Endothelial cell of umbilical vein (primary cell): ENCODE results near the gene UBE3D. TPM values are rescaled to one million over a fixed set of nuclear protein-coding genes. Genes with fewer than 3 reads are reported as not detected.

ENCODE experiments used
- BruUV-seq: library from RNA; stranded (reverse); fragments of 400-500 nt; replicated peaks from 2 replicates; lab custom pipeline; 2021; lab: Mats Ljungman, UMichigan
- CTCF ChIA-PET: fragments of 300-600, 350-600 bp; sonication (Branson Sonifier 250); formaldehyde crosslinking; loops from one replicate; lab custom pipeline; 2021; ENCODE audit warnings: antibody characterized with exemption, inconsistent platforms; lab: Charles Lee
- POLR2A ChIA-PET: fragments of 300-600, 350-600 bp; sonication (Branson Sonifier 250); formaldehyde crosslinking; loops from one replicate; lab custom pipeline; 2021; ENCODE audit warnings: antibody characterized with exemption, inconsistent platforms; lab: Charles Lee
- DNase-seq: peaks from one replicate; pipeline ENCODE4 v3.0.0-alpha.2; 2011; ENCODE audit warnings: low read depth, low spot score
- FAIRE-seq: peaks from 2 replicates; lab custom pipeline; 2011; peaks lifted over from hg19 to GRCh38; lab: Jason Lieb, UNC
- H2AFZ ChIP-seq: 2 replicates; pipeline ENCODE4 v1.6.0; 2012; ENCODE audit warnings: low read depth, low read length, control low read depth, inconsistent platforms
- H3K27ac ChIP-seq: 2 replicates; pipeline ENCODE4 v1.5.1; 2011; ENCODE audit warnings: low read depth, mild to moderate bottlenecking, control low read depth, low read length, moderate library complexity; ENCODE audit not compliant: insufficient read depth
- H3K27me3 ChIP-seq, 2 experiments: 2 replicates each; pipeline versions ENCODE4 v1.6.0 to v1.6.1; 2011; ENCODE audit warnings: low read length in 2 of 2, mixed read lengths in 1 of 2; ENCODE audit not compliant: control insufficient read depth in 2 of 2, insufficient read depth in 2 of 2
- H3K36me3 ChIP-seq, 2 experiments: 2 replicates in 1 of 2; 3 replicates in 1 of 2; pipeline ENCODE4 v1.5.1; 2011; ENCODE audit warnings: low read length in 2 of 2, mild to moderate bottlenecking in 1 of 2, moderate library complexity in 1 of 2; ENCODE audit not compliant: control insufficient read depth in 2 of 2, insufficient read depth in 2 of 2; ENCODE audit errors: extremely low read depth in 1 of 2
- H3K4me1 ChIP-seq: 3 replicates; pipeline ENCODE4 v1.5.1; 2011; ENCODE audit warnings: mild to moderate bottlenecking, low read length; ENCODE audit not compliant: control insufficient read depth, insufficient read depth; ENCODE audit errors: extremely low read depth
- H3K4me2 ChIP-seq: 2 replicates; pipeline ENCODE4 v1.6.1; 2011; ENCODE audit warnings: low read length, control low read depth, mixed read lengths; ENCODE audit not compliant: insufficient read depth
- H3K4me3 ChIP-seq, 3 experiments: fragments of 200-600 bp in 1 of 3; sonication (generic), shearing (Covaris generic) in 1 of 3; replicated peaks in 1 of 3; 2 replicates each; pipeline ENCODE4 v1.5.1; 2011 to 2016; ENCODE audit warnings: control low read depth in 3 of 3, low read length in 3 of 3, mild to moderate bottlenecking in 2 of 3, inconsistent platforms in 1 of 3, low read depth in 1 of 3, moderate library complexity in 1 of 3; ENCODE audit not compliant: insufficient read depth in 1 of 3
- H3K79me2 ChIP-seq: 2 replicates; pipeline ENCODE4 v1.6.0; 2012; ENCODE audit warnings: low read length, inconsistent platforms; ENCODE audit not compliant: control insufficient read depth, insufficient read depth
- H3K9ac ChIP-seq: replicated peaks from 2 replicates; pipeline ENCODE3; 2011; ENCODE audit warnings: low read length, control low read depth; ENCODE audit not compliant: insufficient read depth; ENCODE audit errors: extremely low read depth
- H3K9me1 ChIP-seq: replicated peaks from 3 replicates; pipeline ENCODE4 v1.6.0; 2011; ENCODE audit warnings: mild to moderate bottlenecking, low read length; ENCODE audit not compliant: control insufficient read depth, insufficient read depth; ENCODE audit errors: extremely low read depth
- H3K9me3 ChIP-seq: replicated peaks from 2 replicates; pipeline ENCODE4 v1.5.1; 2012; ENCODE audit warnings: low read length, inconsistent platforms; ENCODE audit not compliant: control insufficient read depth, insufficient read depth
- H4K20me1 ChIP-seq: replicated peaks from 2 replicates; pipeline ENCODE3; 2011; ENCODE audit warnings: mild to moderate bottlenecking, low read length; ENCODE audit not compliant: control insufficient read depth, insufficient read depth; ENCODE audit errors: extremely low read depth
- CTCF ChIP-seq, 2 donors: IDR thresholded peaks; 1 replicate in 1 of 2; 2 replicates in 1 of 2; pipeline ENCODE4 v1.5.1; 2011; ENCODE audit warnings: low read length in 2 of 2, mild to moderate bottlenecking in 2 of 2, moderate library complexity in 2 of 2, control low read depth in 1 of 2, inconsistent platforms in 1 of 2, low read depth in 1 of 2; ENCODE audit not compliant: insufficient read depth in 1 of 2; ENCODE audit errors: extremely low read depth in 1 of 2
- EZH2 ChIP-seq: IDR thresholded peaks from 2 replicates; pipeline ENCODE4 v1.6.1; 2012; ENCODE audit warnings: borderline replicate concordance, low read depth, mild to moderate bottlenecking, moderate library complexity, low read length, inconsistent platforms; ENCODE audit not compliant: severe bottlenecking
- FOS ChIP-seq: IDR thresholded peaks from 2 replicates; pipeline ENCODE4 v1.6.1; 2011; ENCODE audit warnings: mild to moderate bottlenecking, low read length, moderate library complexity, borderline replicate concordance; ENCODE audit not compliant: insufficient read depth
- GATA2 ChIP-seq: IDR thresholded peaks from 2 replicates; pipeline ENCODE4 v1.7.0; 2011; ENCODE audit warnings: low read depth, mild to moderate bottlenecking, moderate library complexity, mixed read lengths, low read length; ENCODE audit not compliant: insufficient read length, insufficient read depth
- JUN ChIP-seq: IDR thresholded peaks from 2 replicates; pipeline ENCODE4 v1.6.1; 2011; ENCODE audit warnings: borderline replicate concordance, low read depth; ENCODE audit not compliant: insufficient read length, insufficient read depth
- MAX ChIP-seq: IDR thresholded peaks from 2 replicates; pipeline ENCODE4 v1.6.1; 2011; ENCODE audit not compliant: insufficient read depth, insufficient read length
- MYC ChIP-seq: IDR thresholded peaks from one replicate; pipeline ENCODE4 v1.6.1; 2011; ENCODE audit warnings: mild to moderate bottlenecking, low read depth, low read length
- POLR2A ChIP-seq: IDR thresholded peaks from 2 replicates; pipeline ENCODE4 v1.6.1; 2012; ENCODE audit warnings: low read depth, mild to moderate bottlenecking, control low read depth, low read length
- POLR2AphosphoS5 ChIP-seq: IDR thresholded peaks from 2 replicates; pipeline ENCODE4 v1.6.1; 2012; ENCODE audit warnings: low read depth, mild to moderate bottlenecking, control low read depth, low read length, moderate library complexity; ENCODE audit not compliant: insufficient read depth
- dilution Hi-C: fragments of 300-500 bp; cut with MboI; formaldehyde crosslinking; loops from one replicate; pipeline ENCODE4 v1.15.0; 2019; ENCODE audit warnings: low sequenced_read_pairs; ENCODE audit not compliant: extremely low pct_ligation_motif_present
- intact Hi-C: fragments of 100-400 bp; cut with micrococcal nuclease; formaldehyde crosslinking; loops from one replicate; pipeline ENCODE4 v1.10.0; 2022
- polyA plus RNA-seq, 4 experiments: library from polyadenylated mRNA; depleted of rRNA in 3 of 4; stranded (reverse) in 3 of 4; unstranded in 1 of 4; fragments of >200 nt; gene quantifications; 2 replicates each; pipeline versions ENCODE4 v1.2.1 to v1.2.3, GENCODE V29; 2011 to 2012; ENCODE audit warnings: missing spikeins in 1 of 4
- total RNA-seq: library from RNA; stranded (reverse); gene quantifications from 2 replicates; pipeline ENCODE4 v1.2.3, GENCODE V29; 2021

The UBE3D gene
- total and polyA plus RNA-seq, 2 donors (not counting 3 experiments of a cell fraction or from before 2014, with no cell fraction given) = 1.9 to 6.2 TPM

GRCh38 chr6:82970839-82971238, 94.8 kb downstream of the UBE3D start:
- no peak overlapping the region for H3K4me2 ChIP-seq
- intact Hi-C loops (no loop called here), dilution Hi-C loops (no loop called here)
- no peak for TF ChIP-seq MAX
- no peak for TF ChIP-seq GATA2
- TF ChIP-seq MYC = no peak
- no peak for TF ChIP-seq CTCF (IDR thresholded peaks at IDR 0.05; ENCODE audit: extremely low read depth in 1 of 2, insufficient read depth in 1 of 2, low read depth in 1 of 2, low read length in 2 of 2)
- ChIA-PET POLR2A (no interaction called here), CTCF (no interaction called here)
- no peaks in the 10 kb centered on the region for H3K9me1 ChIP-seq
- DNase-seq (no peak), FAIRE-seq (no peak)
- H3K27me3 ChIP-seq = no peaks in the 10 kb centered on the region
- no peak overlapping the region for H3K4me3 ChIP-seq
- BruUV-seq = no TSS peak
- H3K9me3 ChIP-seq = no peaks in the 10 kb centered on the region
- no peaks in the 10 kb centered on the region for H4K20me1 ChIP-seq
- no peaks in the 10 kb centered on the region for H3K36me3 ChIP-seq
- H3K9ac ChIP-seq = no peak overlapping the region
- H3K27ac ChIP-seq = no peak overlapping the region
- H3K4me1 ChIP-seq = no peaks in the 10 kb centered on the region
- no peak overlapping the region for H2AFZ ChIP-seq
- no peaks in the 10 kb centered on the region for H3K79me2 ChIP-seq

- no peak for FAIRE-seq
These were observed 96.9 kb downstream of the UBE3D start for GRCh38 chr6:82968708-82969107.

More at GRCh38 chr6:82968708-82969107, 96.9 kb downstream of the UBE3D start:
- ChIA-PET CTCF (no interaction called here), POLR2A (no interaction called here)
- dilution Hi-C loops (no loop called here), intact Hi-C loops (no loop called here)
- Histone ChIP-seq H3K36me3 (no peaks in the 10 kb centered on the region), H3K4me1 (no peaks in the 10 kb centered on the region), H3K4me2 (no peak overlapping the region), H3K4me3 (no peak overlapping the region), H3K27me3 (no peaks in the 10 kb centered on the region), H3K9me3 (no peaks in the 10 kb centered on the region), H2AFZ (no peak overlapping the region), H4K20me1 (no peaks in the 10 kb centered on the region), H3K27ac (no peak overlapping the region), H3K9me1 (no peaks in the 10 kb centered on the region), H3K9ac (no peak overlapping the region), H3K79me2 (no peaks in the 10 kb centered on the region)
- no peak for TF ChIP-seq MAX
- no peak for TF ChIP-seq JUN
- no peak for TF ChIP-seq FOS
- no peak for TF ChIP-seq POLR2AphosphoS5
- TF ChIP-seq GATA2 = no peak
- no peak for TF ChIP-seq EZH2
- TF ChIP-seq MYC = no peak
- TF ChIP-seq CTCF (IDR thresholded peaks at IDR 0.05; ENCODE audit: extremely low read depth in 1 of 2, insufficient read depth in 1 of 2, low read depth in 1 of 2, low read length in 2 of 2) = no peak
- TF ChIP-seq POLR2A = no peak
- no TSS peak for BruUV-seq
- no peak for DNase-seq
